ENCODE results near the gene NUP133. TPM values are rescaled to one million over a fixed set of nuclear protein-coding genes. Genes with fewer than 3 reads are reported as not detected.

Gene NUP133
- total and polyA plus RNA-seq, 2 experiments from 2014 or later = 29.5 to 65.4 TPM

DNA sequence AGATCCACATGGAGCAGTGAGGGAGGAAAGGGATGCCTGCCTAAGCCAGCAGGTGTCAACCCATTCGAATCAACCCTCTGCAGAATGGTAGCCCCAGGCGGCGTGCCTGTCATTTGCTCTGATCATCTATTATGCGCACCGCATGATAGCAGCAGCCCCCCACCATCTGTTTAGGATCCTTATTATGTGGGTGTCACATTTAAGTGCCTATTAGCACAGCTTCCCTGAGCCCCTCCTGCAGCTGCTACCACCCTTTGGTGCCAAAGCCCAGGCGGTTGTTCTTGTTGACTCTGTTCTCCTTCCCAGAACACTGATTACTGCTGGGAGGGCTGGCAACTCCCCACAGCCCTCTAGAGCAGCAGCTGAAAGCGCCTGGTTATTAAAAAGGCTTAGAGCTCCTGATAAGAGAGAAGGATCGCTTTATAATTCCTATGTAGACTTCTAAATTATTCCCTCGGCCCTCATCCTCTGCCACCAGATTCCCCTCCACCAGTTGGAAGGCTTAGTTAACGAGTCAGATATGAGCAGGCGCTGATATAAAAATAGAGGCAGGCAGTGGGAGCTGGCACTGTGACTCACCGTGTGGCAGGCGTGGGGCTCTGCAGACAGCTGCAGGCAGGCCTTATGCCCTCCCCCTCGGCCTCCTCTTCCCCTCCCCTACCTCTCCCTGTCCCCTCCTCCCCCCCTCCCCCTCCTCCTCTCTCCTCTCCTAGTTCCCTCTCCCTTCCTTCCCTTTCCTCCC lies 97.3 kb downstream of the NUP133 start:
- H2AFZ ChIP-seq = no peak overlapping the region
- peaks cover 60% of the 10 kb centered on the region for H3K27me3 ChIP-seq (ENCODE audit: insufficient read depth)
- peaks cover 52% of the 10 kb centered on the region for H3K4me1 ChIP-seq (ENCODE audit: insufficient read depth)
- H3K36me3 ChIP-seq (ENCODE audit: insufficient read depth) = no peaks in the 10 kb centered on the region
- peak overlapping the region; percentile 41; the same call in 1 of the 2 replicates for H3K4me3 ChIP-seq
- Mint-ChIP-seq H3K4me3 (peak overlapping the region; percentile 40; the same call in 2 of the 3 replicates), H3K27me3 (ENCODE audit: insufficient read depth, low read depth, poor library complexity) (peaks cover 68% of the 10 kb centered on the region), H3K4me1 (peaks cover 41% of the 10 kb centered on the region), H3K9me3 (no peaks in the 10 kb centered on the region), H3K27ac (no peak overlapping the region), H3K36me3 (ENCODE audit: low read depth) (no peaks in the 10 kb centered on the region)
- H4K20me1 ChIP-seq (replicated peaks; ENCODE audit: insufficient read depth) = 0 out of 2 replicates have a peak, but pooled peaks cover 4% of the 10 kb centered on the region
- no peak for TF ChIP-seq EZH2 (IDR thresholded peaks at IDR 0.05; ENCODE audit: low read depth, unreplicated experiment)
- DNase-seq (ENCODE audit: low spot score) = peak; percentile 61
- peak overlapping the region; percentile 73 for H3K4me2 ChIP-seq
- peaks cover 7% of the 10 kb centered on the region for H3F3A ChIP-seq (replicated peaks; ENCODE audit: low read depth)
- no peaks in the 10 kb centered on the region for H3K9me2 ChIP-seq (ENCODE audit: insufficient read depth)
- no peak overlapping the region for H3K27ac ChIP-seq (ENCODE audit: low read depth)
- no peaks in the 10 kb centered on the region for H3K79me2 ChIP-seq (replicated peaks; ENCODE audit: insufficient read depth)
- peak; percentile 21 for ATAC-seq

DNA sequence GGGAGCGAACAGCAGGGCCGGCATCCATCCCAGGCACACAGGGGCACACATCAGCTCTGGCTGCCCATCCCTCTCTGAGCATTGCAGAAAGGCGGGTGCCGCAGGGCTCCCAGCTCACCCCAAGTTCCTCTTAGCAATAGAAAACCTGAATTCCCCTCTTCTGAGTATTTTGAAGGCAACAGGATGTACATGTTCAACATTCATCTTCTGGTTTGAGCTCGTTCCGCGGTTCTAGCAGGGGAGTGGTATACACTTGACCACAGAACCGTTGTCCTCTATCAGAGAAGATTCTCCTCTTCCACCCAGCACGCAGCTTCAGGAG lies 97.8 kb downstream of the NUP133 start:
- DNase-seq (ENCODE audit: low spot score) (no peak), ATAC-seq (no peak)
- Histone ChIP-seq H3F3A (replicated peaks; ENCODE audit: low read depth) (peaks cover 7% of the 10 kb centered on the region), H3K79me2 (replicated peaks; ENCODE audit: insufficient read depth) (no peaks in the 10 kb centered on the region), H3K27ac (ENCODE audit: low read depth) (no peak overlapping the region), H4K20me1 (replicated peaks; ENCODE audit: insufficient read depth) (0 out of 2 replicates have a peak, but pooled peaks cover 4% of the 10 kb centered on the region), H3K36me3 (ENCODE audit: insufficient read depth) (no peaks in the 10 kb centered on the region), H3K4me1 (ENCODE audit: insufficient read depth) (peaks cover 52% of the 10 kb centered on the region), H3K4me2 (peak overlapping the region; percentile 73), H3K27me3 (ENCODE audit: insufficient read depth) (peaks cover 65% of the 10 kb centered on the region), H3K4me3 (peak overlapping the region; percentile 41; the same call in 1 of the 2 replicates), H2AFZ (no peak overlapping the region), H3K9me2 (ENCODE audit: insufficient read depth) (no peaks in the 10 kb centered on the region)
- Mint-ChIP-seq H3K27me3 (ENCODE audit: insufficient read depth, low read depth, poor library complexity) (peaks cover 73% of the 10 kb centered on the region), H3K4me3 (peak overlapping the region; percentile 40; the same call in 2 of the 3 replicates), H3K36me3 (ENCODE audit: low read depth) (no peaks in the 10 kb centered on the region), H3K9me3 (no peaks in the 10 kb centered on the region), H3K4me1 (peaks cover 41% of the 10 kb centered on the region), H3K27ac (no peak overlapping the region)
- TF ChIP-seq JUNB (IDR thresholded peaks at IDR 0.05; ENCODE audit: unreplicated experiment) (no peak), EZH2 (IDR thresholded peaks at IDR 0.05; ENCODE audit: low read depth, unreplicated experiment) (no peak), ZNF331 (CRISPR knock-in tag; IDR thresholded peaks at IDR 0.05; ENCODE audit: low read depth) (no peak), POLR2AphosphoS5 (IDR thresholded peaks at IDR 0.05; ENCODE audit: low read depth) (no peak), ZNF114 (CRISPR knock-in tag; IDR thresholded peaks at IDR 0.05) (no peak), CREB1 (CRISPR knock-in tag; IDR thresholded peaks at IDR 0.05; ENCODE audit: low read depth) (no peak)
- TF ChIP-seq, protein P1, sequence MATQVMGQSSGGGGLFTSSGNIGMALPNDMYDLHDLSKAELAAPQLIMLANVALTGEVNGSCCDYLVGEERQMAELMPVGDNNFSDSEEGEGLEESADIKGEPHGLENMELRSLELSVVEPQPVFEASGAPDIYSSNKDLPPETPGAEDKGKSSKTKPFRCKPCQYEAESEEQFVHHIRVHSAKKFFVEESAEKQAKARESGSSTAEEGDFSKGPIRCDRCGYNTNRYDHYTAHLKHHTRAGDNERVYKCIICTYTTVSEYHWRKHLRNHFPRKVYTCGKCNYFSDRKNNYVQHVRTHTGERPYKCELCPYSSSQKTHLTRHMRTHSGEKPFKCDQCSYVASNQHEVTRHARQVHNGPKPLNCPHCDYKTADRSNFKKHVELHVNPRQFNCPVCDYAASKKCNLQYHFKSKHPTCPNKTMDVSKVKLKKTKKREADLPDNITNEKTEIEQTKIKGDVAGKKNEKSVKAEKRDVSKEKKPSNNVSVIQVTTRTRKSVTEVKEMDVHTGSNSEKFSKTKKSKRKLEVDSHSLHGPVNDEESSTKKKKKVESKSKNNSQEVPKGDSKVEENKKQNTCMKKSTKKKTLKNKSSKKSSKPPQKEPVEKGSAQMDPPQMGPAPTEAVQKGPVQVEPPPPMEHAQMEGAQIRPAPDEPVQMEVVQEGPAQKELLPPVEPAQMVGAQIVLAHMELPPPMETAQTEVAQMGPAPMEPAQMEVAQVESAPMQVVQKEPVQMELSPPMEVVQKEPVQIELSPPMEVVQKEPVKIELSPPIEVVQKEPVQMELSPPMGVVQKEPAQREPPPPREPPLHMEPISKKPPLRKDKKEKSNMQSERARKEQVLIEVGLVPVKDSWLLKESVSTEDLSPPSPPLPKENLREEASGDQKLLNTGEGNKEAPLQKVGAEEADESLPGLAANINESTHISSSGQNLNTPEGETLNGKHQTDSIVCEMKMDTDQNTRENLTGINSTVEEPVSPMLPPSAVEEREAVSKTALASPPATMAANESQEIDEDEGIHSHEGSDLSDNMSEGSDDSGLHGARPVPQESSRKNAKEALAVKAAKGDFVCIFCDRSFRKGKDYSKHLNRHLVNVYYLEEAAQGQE (IDR thresholded peaks at IDR 0.05; ENCODE audit: unreplicated experiment) = no peak
- TF ChIP-seq, protein P2, sequence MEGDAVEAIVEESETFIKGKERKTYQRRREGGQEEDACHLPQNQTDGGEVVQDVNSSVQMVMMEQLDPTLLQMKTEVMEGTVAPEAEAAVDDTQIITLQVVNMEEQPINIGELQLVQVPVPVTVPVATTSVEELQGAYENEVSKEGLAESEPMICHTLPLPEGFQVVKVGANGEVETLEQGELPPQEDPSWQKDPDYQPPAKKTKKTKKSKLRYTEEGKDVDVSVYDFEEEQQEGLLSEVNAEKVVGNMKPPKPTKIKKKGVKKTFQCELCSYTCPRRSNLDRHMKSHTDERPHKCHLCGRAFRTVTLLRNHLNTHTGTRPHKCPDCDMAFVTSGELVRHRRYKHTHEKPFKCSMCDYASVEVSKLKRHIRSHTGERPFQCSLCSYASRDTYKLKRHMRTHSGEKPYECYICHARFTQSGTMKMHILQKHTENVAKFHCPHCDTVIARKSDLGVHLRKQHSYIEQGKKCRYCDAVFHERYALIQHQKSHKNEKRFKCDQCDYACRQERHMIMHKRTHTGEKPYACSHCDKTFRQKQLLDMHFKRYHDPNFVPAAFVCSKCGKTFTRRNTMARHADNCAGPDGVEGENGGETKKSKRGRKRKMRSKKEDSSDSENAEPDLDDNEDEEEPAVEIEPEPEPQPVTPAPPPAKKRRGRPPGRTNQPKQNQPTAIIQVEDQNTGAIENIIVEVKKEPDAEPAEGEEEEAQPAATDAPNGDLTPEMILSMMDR (conservative IDR thresholded peaks at IDR 0.05; ENCODE audit: low read depth in 2 of 2) = no peak
- TF ChIP-seq, protein P3, sequence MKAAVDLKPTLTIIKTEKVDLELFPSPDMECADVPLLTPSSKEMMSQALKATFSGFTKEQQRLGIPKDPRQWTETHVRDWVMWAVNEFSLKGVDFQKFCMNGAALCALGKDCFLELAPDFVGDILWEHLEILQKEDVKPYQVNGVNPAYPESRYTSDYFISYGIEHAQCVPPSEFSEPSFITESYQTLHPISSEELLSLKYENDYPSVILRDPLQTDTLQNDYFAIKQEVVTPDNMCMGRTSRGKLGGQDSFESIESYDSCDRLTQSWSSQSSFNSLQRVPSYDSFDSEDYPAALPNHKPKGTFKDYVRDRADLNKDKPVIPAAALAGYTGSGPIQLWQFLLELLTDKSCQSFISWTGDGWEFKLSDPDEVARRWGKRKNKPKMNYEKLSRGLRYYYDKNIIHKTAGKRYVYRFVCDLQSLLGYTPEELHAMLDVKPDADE (IDR thresholded peaks at IDR 0.05) = no peak
